SH-SY5Y (cell line): ENCODE results near the gene KRT72.

Source experiments
- GATA2 ChIP-seq: IDR thresholded peaks from 2 replicates; pipeline ENCODE4 v1.6.1; 2011; ENCODE audit warnings: mild to moderate bottlenecking, low read depth, low read length
- GATA3 ChIP-seq: IDR thresholded peaks from 2 replicates; pipeline ENCODE4 v1.6.1; 2011; ENCODE audit warnings: low read depth, mild to moderate bottlenecking, low read length, moderate library complexity

Gene KRT72

GRCh38 chr12:52539083-52539820 lies 62.0 kb downstream of the KRT72 start:
- TF ChIP-seq GATA2 (no peak), GATA3 (no peak)

GRCh38 chr12:52537101-52537500 lies 64.2 kb downstream of the KRT72 start:
- TF ChIP-seq GATA3 (no peak), GATA2 (no peak)
